HG03432 (cell line): ENCODE results near the gene CHRDL1.

Source experiments
- ATAC-seq: cut with Tn5 transposase; IDR thresholded peaks from one replicate; pipeline ENCODE4 v1.9.1; 2021; ENCODE audit warnings: mild to moderate bottlenecking, moderate library complexity; ENCODE audit not compliant: unreplicated experiment

The CHRDL1 gene

DNA sequence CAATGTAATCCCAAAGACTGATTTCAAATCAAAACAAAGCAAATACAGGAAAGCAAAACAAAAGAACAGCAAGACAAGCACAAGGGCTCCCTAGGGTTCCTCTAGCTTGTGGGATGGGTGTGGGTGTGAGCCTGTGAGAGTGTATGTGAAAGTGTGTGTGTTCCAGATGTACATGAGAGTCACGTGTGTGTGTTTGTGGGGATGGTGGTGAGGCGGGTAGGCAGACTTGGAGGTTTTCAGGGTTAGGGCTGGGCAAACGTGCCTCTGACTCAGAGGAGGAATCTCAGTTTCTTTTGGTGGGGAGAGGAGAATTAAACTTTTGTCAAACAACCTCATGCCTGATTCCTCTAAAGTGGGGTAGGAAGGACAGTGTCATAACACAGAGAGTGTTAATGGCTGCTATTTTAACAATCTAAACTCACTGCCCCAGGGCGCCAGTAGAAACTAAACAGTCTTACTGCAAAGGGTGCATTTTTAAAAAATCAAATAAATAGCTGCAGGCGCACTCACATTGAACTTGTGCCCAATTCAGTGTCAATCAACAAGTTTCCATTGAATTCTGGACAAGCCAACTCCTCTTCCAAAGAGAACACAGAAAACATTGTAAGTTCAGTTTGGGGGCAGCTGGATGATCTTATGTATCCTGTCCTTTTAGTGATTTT, 51.8 kb downstream of the CHRDL1 start:
- ATAC-seq: peak; percentile 81

GRCh38 chrX:110741213-110741796, 54.3 kb downstream of the CHRDL1 start:
- ATAC-seq: no peak

DNA sequence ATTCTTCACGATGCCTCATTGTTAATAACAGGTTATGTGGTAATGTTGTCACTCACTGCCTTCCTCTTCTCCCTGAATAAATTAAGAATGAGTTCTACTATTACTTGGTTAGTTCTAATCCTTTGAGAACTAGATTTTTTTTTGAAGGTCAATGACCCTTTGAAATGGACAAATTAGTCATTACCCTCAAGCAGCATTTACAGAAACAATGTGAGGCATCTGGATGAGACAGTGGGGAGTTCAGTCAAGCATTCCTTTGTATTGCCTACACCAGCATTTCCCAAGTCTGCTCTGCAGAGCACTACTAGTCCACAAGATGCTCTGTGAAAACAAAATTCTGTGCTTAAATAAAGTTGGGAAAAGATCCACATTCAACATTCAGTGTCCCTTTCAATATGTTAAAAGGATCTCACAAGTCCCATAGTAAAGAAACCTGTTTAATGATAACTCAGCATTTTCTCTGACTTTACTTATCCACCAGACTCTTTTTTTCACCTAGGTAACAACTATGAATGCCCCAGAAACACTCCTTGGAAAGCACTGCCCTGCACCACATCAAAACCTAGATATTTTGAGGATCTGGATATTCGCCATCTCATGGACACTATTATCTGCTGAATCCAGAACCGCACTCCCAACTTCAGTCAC, 60.6 kb downstream of the CHRDL1 start:
- ATAC-seq: no peak

DNA sequence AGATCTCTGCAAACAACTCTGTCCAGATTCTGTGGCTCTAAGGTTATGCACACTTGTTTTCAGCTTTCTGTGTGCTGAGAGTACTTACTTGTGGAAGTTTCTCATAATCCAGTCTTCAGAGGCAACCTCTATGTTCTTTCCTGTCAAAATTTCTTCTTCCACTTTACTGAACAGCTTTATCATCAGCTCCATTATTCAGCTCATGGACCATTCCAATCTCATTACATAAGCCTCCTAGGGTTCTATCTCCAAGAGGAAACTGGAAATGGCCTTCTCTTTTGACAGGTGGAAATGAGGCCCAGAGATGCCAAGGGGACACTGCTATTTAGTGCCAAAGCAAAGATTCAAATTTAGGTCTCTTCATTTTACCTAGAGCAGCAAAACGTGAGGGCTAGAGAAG, 61.3 kb downstream of the CHRDL1 start:
- no peak for ATAC-seq

- ATAC-seq: no peak
These were observed 62.5 kb downstream of the CHRDL1 start for GRCh38 chrX:110733166-110733565.

DNA sequence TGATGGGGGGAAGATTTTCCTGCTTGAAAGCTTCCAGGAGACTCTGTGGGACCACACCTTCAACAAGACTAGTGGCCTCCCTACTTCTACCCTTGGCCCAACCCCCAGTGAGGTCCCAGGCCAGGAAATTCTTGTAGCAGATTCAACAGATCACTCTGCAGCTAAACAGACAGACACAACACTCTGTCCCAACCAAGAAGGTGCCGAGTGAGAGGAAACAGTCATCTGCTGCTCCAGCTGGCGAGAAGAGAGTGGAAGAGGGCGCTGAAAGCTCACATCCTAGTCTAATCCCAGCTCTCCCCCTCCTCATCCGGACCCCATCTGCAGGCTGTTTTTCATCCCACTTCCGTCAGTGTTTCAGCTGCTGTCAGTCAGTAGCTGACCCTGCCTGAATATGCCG, 63.4 kb downstream of the CHRDL1 start:
- ATAC-seq: no peak

DNA sequence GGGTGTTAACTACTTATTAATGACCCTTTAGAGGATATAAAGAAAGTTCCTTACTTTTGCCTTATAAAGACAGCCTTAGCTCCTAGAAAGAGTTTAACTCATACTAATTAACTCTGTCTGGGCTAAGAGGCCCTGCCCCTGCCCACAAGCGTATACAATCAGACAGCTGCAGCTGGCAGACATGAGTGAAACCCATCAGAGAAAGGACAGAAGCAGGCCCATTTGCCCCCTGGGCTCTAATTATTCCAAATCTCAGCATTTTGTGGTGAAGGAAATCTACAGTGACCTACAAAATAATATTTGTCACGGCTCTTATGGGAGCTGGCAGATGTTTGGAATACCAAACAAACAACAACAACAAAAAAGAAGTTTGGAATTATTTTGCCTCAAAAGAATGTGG, 71.8 kb downstream of the CHRDL1 start:
- ATAC-seq: no peak

GRCh38 chrX:110722135-110722534, 73.5 kb downstream of the CHRDL1 start:
- ATAC-seq: no peak

- no peak for ATAC-seq
These were observed 82.0 kb downstream of the CHRDL1 start for GRCh38 chrX:110713666-110714065.

- no peak for ATAC-seq
These were observed 89.2 kb downstream of the CHRDL1 start for GRCh38 chrX:110706446-110706845.

GRCh38 chrX:110703641-110704040, 92.0 kb downstream of the CHRDL1 start:
- no peak for ATAC-seq

DNA sequence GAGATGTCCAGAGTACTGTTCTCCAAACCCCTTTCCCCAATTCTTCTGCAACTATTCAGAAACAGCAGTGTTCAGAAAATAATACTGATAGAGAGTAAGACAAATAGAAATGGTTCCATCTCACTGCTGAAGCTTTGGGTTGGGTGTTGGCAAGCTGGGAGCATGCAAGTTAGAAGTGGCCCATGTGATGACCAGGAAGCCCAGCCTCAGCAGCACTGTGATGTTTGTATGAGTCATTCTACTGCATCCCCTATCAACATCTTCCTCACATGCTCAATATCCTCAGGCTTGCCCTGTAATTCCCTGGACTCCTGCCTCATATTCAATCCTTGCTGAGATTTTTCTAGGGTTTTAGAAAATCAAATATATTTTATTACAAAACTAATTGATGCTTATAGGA, 96.5 kb downstream of the CHRDL1 start:
- peak; percentile 40 for ATAC-seq

DNA sequence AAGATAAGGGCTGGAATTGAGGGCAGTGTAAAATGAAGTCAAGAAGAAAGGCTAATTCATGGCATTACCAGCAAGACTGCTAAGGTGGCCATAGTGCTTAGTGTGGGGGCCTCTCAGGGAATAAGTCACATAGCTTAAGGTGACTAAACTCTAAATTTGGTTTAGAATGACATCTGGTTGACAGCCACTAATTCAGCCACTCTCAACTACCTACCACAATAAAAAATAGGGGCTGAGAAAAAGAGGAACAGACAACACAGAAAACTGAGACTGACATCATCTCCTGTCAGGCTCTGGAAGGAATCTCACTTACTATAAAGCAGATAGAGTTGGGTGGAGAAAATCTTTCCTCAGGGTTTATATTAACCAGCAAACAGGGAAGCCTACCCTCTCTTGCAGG, 96.9 kb downstream of the CHRDL1 start:
- peak; percentile 81 for ATAC-seq

GRCh38 chrX:110692866-110693265, 102.8 kb downstream of the CHRDL1 start:
- ATAC-seq: no peak

- no peak for ATAC-seq
These were observed 104.2 kb downstream of the CHRDL1 start for GRCh38 chrX:110691446-110691845.

DNA sequence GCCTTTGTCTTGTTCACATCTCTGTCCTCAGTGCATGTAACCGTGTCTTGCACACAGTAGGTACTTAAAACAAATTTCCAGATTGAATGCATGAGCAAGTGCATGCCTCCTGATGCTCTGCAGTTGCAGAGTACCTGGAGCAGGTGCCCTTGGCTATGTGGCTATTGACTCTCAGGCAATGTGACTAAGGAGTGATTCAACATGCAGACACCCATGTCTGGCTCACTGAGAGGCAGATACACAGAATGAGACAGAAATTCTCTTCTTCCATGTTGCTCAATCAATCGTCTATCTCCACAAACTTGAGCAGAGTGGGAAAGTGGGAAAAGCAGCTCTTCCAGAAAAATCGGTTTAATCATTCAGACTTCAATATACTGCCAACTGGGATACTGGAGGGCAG, 111.0 kb downstream of the CHRDL1 start:
- ATAC-seq: no peak

- ATAC-seq: no peak
These were observed 111.7 kb downstream of the CHRDL1 start for GRCh38 chrX:110683925-110684324.

DNA sequence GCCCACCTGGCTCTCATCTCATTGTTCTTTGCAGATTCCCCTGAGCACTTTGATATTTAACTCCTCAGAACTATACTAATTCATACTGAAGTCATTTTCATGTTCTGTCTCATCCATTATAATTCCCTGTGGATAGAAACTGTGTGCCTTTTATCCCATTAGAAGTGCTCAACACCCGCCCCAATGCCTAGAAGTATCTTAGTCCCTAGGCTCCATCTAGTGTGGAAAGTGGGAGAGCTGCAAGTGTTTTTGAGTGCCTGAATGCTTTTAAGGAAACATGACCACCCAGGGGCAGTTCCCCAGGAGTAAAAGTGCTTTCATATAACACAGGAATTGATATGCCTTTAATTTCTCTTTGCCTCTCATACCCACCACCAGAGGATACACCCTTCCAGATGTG, 117.0 kb downstream of the CHRDL1 start:
- ATAC-seq: no peak

- no peak for ATAC-seq
These were observed 119.7 kb downstream of the CHRDL1 start for GRCh38 chrX:110675886-110676285.

DNA sequence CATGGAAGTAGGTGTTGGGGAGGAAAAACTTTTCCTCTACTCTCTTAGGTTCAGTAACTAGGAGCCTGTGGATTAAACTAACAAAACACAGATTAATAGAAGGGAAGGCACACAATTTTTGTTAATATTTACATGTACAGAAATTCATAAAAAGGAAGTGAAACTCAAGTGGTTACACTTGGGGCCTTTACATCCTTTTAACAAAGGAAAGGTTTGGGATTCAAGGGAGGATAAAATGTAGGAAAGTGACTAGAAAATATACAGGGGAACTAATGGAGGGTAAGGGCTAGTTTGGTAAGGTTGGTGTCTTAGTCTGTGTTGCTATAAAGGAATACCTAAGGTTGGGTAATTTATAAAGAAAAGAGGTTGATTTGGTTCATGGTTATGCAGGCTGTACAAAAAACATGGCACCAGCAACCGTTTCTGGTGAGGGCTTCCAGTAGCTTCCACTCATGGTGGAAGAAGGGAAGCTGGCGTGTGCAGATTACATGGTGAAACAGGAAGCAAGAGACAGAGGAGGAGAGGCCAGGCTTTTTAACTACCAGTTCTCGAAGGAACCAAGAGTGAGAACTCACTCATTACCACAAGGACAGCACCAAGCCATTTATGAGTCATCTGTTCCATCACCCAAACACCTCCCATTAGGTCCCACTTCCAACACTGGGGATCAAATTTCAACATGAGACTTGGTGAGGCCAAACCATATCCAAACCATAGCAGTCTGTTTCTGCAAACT, 124.4 kb downstream of the CHRDL1 start:
- peak; percentile 99 for ATAC-seq

- ATAC-seq: no peak
These were observed 126.0 kb downstream of the CHRDL1 start for GRCh38 chrX:110669572-110669971.

GRCh38 chrX:110667706-110668105, 127.9 kb downstream of the CHRDL1 start:
- no peak for ATAC-seq
